Measurements from ENCODE around the gene CAPG.

DNA sequence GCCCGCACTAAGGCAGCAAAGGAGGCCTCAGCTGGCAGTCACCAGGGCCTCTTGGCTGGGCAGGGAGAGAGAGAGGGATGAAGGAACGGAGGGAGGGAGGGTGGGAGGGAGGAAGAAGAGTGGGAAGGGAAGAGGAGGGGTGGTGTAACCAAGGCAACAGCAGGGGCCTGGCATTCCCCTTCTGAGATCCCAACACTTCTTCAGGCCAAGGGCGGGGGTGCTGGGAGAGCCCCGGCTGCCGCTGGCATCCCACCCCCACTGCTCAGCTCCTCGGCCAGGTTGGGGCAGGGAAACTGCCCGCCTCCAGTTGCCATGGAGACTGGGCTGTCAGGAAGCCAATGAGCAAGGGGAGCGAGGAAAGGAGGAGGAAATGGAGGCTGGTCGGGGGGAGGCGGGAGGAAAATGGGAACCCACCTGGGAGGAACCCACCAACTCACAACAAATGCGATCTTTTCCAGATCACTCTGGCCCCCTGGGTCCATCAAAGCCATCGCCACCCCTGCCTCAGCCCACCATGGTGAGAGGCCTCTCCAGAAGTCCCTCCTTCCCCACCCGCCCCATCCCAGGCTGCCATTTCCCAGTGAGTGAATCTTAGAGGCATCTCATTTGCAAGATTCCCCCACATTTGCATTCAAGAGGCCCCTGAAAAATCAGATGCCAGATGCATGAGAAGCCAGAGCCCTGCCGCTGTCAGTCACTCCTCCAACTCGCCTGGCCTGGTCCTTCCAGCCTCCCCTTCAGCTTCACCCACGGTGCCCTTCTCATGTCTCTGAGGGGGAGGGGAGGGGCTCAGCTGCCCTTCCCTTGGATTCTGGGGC lies 20.8 kb upstream of the CAPG start:
- TF ChIP-seq CTCF (optimal IDR thresholded peaks at IDR 0.05 in 1 of 3, IDR thresholded peaks at IDR 0.05 in 1 of 3, conservative IDR thresholded peaks at IDR 0.05 in 1 of 3; ENCODE audit: extremely low read depth in 1 of 3, insufficient read depth in 2 of 3, low read length in 3 of 3) = no peak
- no peak for TF ChIP-seq EZH2 (IDR thresholded peaks at IDR 0.05; ENCODE audit: low read length)

All from keratinocyte (primary cell).